Activated CD8-positive, alpha-beta memory T cell treated with anti-CD3 and anti-CD28 coated beads, Interleukin-2, amount 50 U/mL, for 1 hour (primary cell): ENCODE measurements around the gene C1QTNF6.

ENCODE experiments used
- DNase-seq: peaks from one replicate; pipeline ENCODE4 v3.0.0-alpha.2; 2020; ENCODE audit errors: extremely low read depth

Gene C1QTNF6

DNA sequence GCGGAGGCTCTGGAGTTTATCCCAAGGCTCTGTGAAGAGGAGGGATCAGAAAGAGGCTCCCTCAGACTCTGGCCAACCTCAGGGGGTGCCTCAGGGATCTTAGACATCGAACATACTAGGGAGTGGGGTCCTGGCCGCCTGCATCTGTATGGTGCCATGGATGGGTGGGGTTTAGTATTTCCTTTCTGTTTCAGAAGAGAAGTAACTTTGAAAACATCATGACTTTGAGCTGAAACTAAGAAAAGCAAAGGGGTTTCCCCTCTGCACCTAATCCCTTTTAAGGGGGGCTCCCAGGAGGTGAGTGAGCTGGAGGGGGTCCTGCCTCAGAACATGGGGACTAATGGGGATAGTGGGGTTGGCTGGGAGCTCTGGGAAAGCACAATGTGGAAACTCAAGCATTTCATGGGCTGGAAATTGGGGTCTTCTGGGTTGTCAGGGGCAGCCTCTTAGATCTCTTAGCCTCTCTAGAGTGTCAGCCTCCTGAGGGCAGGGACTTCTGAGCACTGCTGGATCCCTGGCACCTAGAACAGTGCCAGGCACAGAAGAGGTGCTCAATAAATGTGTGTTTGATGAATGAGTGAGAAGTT is 36.0 kb upstream of the C1QTNF6 start:
- DNase-seq, result no peak

DNA sequence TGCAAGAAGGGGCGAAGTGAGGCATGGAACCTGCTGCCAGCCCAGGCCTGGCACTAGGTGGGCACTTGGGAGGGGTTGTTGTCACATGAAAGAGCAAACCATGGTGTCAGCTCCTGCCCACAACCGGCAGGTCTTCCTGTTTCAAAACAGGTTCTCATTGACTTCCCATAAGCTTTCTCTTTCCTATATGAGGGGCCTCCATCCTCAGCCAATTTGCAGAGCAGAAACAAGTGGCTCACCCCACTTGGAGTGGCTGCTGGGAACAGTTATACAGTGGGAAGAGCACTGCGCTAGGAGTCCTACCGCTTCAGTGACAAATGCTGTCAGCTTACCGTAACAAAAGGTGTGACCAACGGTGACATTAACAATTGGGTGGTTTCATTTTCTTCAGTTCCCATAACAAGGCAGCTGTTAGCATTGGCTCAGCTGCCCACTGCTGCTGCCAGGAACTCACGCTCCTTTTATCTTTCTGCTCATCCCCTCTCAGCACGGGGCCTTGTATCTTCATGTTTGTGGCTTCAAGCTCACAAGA is 34.5 kb upstream of the C1QTNF6 start:
- no peak for DNase-seq

DNA sequence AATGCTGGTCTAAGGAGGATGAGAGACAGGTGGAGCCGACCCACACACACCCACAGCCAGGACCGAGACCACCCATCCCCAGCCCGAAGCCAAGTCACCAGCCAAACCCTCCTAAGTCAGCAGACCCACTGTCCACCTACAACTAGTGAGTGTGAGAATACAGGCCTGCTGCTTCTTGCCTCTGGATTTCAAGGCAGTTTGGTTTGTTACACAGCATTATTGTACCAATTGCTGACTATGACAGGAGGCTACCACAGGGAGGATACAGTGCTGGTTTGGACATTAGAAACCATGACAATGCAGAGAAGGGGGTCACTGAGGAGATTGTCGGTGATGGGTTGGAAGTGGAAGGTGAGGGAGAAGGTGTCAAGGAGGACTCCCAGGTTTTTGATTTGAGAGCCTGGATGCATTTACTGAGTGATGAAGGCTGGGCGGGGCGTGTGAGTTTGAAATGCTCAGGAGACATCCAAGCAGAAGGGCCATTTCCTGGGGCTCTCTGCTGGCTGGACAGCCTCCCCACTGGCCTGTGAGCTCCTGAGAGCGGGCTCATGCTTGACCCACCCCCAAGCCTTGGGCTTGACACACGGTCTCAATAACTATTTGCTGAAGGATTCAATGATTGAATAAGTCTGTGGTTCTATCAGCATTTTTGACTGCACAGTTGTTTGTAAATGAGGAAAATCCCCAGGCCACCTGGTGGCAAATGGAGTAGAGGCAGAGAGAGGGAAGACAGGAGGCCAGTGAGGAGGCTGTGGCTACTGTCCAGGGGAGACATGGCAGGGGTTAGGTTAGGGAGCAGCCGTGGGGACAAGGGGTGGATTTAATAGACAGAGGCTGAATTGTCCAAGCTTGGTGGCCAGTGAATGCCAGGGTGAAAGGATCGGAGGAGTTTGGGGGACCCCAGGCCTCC is 33.6 kb upstream of the C1QTNF6 start:
- DNase-seq, result no peak

DNA sequence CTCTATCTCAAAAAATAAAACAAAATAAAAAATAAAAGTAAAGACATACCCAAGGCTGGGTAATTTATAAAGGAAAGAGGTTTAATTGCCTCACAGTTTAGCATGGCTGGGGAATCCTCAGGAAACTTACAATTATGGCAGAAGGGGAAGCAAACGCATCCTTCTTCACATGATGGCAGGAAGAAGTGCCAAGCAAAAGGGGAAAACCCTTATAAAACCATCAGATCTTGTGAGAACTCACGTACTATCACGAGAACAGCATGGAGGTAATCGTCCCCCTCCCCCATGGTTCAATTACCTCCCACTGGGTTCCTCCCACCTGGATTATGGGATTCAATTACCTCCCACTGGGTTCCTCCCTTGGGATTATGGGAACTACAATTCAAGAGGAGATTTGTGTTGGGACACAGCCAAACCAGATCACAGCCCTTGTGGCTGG is 32.5 kb upstream of the C1QTNF6 start:
- DNase-seq, result no peak

DNA sequence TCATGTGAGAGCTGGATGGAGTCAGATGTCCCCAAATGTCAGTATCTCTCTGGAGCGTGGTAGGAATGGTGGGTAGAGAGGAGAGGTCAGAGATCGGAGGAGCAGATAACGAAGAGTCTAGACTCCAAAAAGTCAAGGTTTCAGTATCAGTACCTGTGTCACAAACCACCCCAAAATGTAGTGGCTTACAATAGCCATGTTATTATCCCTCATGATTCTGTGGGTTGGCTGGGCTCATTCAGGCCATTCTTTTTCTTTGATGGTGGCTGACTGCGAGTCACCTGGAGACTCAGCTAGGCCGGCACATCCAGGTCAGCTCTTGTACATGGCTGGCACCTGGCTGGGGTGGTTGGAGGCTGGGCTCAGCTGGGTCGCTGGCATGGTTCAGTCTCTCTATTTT is 31.5 kb upstream of the C1QTNF6 start:
- DNase-seq, result no peak

DNA sequence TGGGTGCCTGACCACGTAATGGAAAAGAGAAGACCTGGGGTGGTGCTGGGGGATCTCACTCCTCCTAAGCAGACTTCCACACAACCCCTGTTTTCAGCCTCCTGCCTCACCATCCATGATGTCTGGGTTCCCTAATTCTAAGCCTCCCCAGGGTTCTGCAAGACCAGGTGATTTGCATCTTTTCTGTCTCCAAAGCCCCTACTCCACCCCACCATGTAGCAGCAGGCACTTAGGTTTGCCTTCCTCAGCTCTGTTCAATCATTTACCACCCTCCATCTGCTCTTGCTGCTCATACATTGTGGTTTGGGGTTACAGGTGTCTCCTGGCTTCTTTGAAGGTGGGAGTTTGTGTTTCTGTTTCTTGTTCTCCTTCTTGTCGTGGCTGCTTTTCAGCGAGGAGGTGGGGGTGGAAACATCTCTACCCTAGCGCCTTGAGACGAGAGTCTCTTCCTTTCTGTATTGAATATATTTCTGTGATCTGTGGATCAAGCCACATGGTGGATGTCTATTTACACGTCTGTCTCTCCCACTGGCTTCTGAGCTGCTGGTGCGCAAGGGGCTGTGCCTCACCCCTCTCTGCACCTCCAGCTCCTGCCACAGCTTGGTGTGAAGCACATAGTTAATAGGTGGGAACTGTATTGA is 30.8 kb upstream of the C1QTNF6 start:
- DNase-seq, result peak; percentile 59

DNA sequence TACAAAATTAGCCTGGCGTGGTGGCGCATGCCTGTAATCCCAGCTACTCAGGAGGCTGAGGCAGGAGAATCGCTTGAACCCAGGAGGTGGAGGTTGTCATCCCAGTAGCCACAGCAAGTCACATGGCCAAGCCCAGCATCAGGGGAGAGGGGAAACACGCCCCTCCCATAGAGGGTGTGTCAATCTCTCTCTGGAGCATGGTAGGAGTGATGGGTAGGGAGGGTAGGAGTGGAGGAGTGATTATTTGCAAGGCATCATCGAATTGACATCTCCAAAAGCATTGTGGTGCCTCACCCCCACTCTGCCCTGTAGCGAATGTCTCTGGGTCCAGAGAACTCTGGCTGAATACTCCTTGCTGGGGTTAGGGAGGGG is 30.3 kb upstream of the C1QTNF6 start:
- no peak for DNase-seq

DNA sequence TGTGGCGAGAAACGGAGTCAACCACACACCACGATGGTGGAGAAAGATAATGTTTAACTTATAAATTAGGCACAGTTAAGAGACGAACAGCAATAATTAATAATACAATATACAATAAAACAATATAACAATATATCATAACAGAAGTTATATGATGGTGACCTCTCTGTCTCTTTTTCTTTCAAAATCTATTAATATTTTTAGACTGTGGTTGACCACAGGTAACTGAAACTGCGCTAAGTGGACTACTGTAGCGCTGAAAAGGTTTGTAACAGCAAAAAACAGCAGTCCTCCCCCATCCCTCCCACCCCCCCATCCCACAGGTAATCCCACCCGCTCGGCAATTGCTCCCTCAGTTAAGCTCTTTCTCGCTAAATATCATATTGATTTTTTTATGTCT is 27.8 kb upstream of the C1QTNF6 start:
- no peak for DNase-seq

DNA sequence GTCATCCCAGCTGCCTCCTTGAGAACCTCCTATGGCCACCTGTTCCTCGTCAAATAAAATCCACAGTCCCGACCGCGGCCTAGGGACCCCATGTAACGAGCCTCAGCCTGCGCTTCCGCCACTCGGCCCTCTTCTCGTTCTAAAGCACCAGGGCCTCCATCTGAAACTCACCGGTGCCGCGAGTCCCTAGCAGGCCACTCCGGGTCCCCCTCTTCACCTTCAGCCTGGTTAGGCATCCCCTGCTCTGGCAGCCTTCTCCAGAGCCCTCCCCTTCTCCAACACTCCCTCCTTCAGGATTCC is 26.6 kb upstream of the C1QTNF6 start:
- no peak for DNase-seq

DNA sequence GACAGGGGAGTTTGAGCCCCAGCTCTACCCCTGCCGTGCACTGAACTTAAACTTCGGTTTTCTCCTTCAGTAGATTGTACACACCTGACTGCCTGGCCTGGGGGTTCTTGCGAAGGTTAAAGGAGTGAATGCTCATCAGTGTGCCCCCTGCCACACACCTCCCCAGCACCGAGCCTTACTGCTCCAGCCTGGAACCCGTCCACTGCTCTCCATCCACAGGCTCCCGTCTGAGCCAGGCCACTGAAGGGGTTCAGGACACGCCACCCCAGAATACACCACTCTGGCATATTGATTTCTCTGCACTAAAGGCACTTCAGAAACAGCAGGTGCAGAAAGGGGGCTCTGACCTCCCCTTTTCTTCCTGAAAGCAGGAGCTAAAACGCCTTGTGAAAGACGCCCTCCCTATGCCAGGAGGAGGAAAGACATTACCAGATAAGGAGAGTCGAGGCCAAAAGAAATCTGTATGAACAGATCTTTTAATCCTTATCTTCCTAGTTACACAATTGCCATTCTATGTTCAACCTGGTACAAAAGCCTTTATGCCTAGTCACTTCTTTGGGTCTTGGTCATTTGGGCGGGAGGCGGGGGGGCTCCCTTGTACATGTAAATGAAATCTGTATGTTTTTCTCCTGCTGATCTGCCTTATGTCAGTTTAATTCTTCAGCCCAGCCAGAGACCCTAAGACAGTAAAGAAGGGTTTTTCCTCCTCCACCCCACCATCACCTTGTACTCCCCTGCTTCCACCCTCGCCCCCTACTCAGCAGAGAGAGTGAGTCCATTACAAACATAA is 26.1 kb upstream of the C1QTNF6 start:
- no peak for DNase-seq

DNA sequence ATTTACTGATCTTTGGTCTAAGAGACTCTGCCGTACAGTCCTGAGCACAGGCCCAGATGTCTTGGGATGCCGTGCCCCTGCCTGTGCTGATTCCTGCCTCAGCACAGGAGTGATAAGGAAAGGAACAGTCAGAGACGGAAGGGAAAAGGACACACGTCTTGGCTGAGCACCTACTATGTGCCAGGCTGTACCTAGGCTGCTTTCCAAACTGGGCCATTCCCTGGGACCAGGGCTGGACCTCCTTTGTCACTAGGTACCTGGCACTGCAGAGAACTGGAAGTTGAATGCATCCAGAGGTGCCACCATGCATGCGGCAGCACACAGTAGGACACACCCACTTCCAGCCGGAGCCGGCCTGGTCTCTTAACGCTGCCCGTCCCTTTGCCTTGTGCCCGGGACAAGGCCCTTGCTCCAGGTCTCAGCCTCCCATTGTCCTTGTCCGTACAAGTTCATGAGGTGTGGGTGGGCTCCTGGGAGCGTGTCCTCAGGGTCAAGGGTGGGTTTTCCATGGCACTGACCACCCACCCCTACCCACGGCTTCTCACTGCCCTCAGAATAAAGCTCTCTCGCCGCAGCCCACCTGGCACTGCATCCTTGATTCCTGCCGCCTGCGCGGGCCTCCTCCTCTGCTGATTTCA is 25.3 kb upstream of the C1QTNF6 start:
- no peak for DNase-seq

DNA sequence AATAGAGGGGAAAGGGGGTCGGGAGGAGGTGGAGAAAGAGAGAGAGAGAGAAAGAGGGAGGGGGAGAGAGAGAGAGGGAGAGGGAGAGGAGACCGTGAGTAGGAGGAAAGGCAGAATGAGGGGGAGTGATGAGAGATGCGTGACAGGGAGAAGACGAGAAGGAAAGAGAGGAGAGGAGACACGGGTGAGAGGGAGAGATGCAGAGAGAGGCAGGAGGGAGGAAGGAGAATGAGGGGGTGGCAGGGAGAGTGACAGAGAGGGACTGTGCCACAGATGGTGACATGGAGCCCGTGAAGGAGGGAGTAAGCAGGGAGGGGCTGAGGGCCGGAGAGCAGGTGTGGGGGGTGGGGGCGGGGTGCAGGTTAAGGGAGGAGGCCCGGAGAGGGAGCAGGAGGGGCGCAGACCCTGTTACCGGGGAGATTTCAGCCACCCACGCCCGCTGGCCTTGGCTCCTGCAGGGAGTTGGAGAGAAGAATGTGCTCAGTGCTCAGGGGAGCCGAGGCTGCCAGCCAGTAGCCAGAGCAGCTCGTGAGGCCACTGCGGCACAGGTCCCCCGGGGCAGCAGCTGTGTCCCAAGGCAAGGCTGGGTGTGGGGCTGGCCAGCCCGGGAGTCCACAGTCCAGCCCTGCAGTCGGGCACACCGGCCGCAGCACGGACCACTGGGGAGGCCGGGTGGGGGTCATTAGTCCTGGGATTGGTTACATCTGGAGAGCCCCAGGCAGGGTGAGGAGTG is 24.3 kb upstream of the C1QTNF6 start, which contains the start of gene SSTR3:
SSTR3 (minus strand) TSS at position 304 of the 733 bp plus-strand sequence. CDS start 4,674 bp downstream, outside the sequence.
- no peak for DNase-seq

DNA sequence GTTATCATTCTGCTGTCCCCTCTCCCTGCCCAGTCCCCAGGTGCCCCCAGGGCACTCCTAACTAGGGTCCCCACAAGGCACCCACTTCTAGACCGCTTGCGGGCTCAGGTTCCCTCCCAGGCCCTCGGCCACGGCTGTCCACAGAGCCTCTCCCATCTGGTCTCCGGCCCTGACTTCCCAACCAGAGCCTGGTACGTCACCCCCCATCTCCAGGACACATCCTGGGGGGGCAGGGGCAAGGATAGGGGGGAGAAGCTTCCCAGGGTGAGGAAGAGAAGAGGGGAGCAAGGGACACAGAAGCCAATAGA is 23.8 kb upstream of the C1QTNF6 start:
- DNase-seq, result no peak

DNA sequence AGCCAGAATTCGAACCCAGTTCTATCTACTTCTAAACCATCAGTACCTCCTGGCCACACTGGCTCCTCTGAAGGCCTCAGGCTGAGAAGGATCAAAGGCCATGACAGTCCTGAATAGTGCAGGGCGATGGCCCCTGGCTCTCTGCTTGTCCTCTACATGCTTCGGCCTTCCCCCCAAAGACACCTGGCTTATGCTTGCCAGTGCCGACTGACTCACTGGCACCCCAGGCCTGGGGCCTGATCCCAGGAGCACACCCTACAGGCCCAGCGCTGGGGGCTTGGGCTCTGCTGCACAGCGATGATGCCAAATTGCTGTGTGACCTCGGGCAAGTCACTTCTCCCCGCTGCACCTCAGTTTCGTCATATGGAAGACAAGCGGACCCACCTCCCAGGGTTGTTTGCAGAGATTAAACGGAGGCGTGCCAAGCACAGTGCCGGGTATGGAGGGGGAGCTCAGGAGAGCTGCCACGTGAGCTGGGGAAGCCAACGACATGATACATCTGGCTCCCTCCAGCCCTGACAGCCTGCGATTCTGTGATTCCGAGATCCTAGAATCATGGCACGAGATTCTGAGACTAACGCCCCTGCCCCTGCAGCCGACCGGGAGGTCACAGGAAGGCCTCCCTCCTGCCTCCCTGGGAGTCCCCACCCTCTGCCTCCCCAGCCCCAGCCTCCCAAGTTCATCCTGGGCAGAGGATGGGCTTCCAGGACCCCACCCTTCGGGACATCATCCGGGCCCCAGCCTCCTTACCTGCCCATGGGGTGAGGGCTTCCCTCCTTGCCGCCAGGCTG is 23.2 kb upstream of the C1QTNF6 start:
- DNase-seq, result no peak

DNA sequence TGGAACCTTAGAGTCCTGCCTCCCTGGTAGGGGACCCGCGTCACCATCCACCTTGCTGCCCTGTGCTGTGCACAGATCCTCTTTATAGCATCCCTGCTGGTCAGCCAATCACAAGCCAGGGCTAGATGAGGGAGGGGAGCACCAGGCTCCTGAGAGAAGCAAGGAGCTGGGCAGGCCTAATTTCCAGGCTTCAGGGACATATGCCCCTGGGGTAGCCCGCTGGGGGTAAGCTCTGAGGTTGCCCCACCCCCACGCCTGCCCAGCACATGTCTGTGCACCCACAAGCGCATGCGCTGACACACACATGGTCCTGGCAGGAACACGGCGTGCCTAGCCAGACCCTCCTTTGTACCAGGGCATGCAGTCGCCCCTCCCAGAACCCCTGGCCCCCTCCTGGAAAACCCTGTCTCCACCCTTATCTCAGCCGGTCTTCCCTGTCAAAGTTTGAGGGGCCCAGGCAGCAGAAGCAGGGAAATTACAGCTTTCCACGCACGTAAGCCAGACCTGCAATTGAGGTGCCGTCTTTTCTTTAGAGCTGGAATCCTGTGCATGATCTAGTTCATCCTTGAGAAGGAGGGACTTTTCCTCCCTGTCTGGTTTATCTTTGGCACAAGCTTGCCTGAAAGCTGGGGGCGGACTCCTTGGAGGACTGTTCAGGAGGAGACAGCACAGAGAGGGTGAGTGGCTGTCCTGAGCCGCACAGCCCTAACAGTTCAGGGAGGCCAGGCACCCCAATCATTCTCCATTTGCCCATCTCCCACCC is 22.2 kb upstream of the C1QTNF6 start:
- DNase-seq, result no peak

DNA sequence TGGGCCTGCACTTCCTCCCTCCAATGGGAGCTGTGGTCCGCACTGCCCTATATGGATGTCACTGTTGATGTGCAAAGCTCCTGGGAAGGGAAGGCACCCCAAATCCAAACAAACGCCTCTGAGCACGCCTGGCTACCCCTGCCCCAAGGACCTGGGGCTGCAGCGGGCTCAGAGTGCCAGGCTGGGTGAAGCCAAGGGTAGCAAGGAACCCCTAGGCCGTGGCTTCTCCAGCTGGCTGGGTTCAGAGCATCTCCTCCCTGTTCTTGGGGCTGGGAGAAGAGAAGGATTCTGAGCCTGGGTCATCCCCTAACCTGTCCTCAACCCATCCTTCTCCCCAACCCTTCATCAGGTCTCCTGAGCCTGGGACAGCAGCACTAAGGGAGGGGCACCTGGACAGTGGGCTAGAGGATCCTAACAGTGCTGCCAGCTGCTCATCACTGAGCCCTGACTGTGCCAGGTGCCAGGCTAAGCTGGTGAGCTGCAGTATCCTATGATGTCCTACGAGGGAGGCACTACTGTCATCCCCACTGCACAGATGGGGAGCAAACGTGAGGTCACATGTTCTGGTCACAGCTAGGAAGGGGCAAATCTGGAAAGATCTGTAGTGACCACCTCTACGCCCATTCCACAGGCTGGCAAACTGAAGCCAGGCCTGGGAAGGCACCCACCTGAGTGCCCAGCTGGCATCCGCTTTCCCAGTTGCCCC is 21.2 kb upstream of the C1QTNF6 start:
- no peak for DNase-seq

DNA sequence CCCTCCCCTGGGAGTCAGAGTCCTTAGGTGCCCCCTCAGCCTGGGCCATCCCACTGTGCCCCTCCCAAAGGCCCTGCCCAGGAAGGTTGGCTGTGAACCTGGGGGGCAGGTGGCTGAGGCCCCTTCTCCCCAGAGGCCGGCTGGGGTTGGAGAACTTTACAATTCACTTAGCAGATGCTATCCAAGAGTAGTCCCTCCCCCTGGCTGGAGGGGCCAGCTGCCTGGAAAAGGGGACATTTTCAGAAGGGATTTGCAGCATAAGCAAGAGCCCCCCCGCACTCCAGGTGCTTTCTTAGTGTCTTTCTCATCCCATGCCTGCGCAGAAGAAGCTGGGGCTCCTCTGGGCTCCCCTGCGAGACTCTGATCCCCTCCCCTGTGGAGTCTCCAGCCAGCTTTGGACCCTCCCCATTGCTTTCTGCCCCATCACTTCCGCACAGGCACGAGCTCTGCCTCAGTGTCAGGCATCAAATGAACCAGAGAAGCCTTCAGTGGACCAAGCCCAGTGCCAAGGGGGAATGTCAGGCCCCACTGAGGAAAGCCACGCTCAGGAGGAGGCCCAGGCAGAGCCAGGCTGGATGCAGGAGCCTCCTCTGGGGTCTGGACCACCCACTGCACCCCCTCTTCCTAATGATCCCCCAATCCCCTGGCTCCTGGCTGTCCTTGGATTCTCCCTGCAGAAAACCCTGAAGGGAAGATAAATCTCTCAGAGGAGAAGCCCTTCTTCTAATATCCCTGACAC is 20.5 kb upstream of the C1QTNF6 start:
- no peak for DNase-seq

DNA sequence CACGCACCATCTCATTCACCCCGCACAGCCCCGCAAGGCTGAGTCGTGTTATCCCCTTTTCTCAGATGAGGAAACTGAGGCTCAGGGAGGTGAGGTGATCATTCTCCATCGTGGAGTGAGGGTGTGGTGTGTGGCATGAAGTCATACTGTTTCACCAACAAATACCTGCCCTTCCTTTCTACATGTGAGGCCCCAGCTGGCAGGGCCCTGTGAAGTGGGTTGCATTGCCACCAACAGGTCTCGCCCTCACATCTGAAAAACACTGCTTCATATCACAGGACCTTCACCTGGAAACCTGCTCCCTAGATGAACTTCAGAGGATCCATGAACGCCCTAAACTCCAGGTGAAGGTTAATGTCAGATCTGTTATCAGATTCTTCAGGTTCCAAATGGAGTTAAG is 19.9 kb upstream of the C1QTNF6 start:
- DNase-seq, result no peak
